Fibroblast of pulmonary artery (primary cell): ENCODE data around the gene RTN1.

Experiments used
- DNase-seq: peaks from one replicate; pipeline ENCODE4 v3.0.0-alpha.2; 2010; ENCODE audit warnings: low read depth
- H3K4me3 ChIP-seq: replicated peaks from 2 replicates; pipeline ENCODE4 v1.5.1; 2011; ENCODE audit warnings: low read depth, mild to moderate bottlenecking, control low read depth, low read length, moderate library complexity
- CTCF ChIP-seq: IDR thresholded peaks from 2 replicates; pipeline ENCODE4 v1.5.1; 2011; ENCODE audit warnings: mild to moderate bottlenecking, control low read depth, low read length, inconsistent platforms; ENCODE audit errors: missing control alignments

RTN1 gene

GRCh38 chr14:59698793-59699192 lies 171.8 kb downstream of the RTN1 start:
- peak; percentile 86 for DNase-seq
- no peak overlapping the region for H3K4me3 ChIP-seq
- no peak for TF ChIP-seq CTCF

DNA sequence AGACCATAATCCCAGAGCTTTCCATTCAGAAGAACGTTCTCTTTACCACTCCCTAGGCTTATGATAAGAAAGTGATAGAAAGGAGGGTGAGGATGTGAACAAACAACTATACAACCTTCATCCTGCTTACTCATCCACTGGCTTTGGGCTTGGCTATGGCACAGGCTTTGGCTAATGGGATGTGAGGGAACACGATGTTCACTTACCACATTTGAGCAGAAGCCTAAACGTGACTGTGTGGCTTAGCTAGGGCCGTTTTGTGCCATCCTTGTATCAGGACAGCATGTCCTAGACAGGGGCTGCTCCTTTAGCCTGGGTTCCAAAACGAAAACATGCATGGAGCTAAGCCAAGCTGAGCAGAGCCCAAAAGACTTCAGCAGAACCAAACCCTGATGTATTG lies 175.4 kb downstream of the RTN1 start:
- TF ChIP-seq CTCF: no peak
- no peak overlapping the region for H3K4me3 ChIP-seq
- peak; percentile 1 for DNase-seq

- no peak overlapping the region for H3K4me3 ChIP-seq
- no peak for TF ChIP-seq CTCF
- DNase-seq: no peak
These were observed 179.3 kb downstream of the RTN1 start for GRCh38 chr14:59691266-59691665.

DNA sequence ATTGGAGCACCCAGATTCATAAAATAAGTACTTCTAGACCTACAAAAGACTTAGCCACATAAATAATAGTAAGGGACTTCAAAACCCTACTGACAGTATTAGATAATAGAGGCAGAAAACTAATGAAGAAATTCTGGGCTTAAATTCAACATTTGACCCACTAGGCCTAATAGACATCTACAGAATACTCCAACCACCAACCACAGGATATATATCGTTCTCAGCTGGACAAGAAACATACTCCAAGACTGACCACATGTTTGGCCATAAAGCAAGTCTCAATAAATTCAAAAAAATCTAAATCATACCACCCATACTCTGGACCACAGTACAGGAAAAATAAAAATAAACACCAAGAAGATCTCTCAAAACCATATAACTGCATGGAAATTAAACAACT lies 180.2 kb downstream of the RTN1 start:
- TF ChIP-seq CTCF: no peak
- no peak overlapping the region for H3K4me3 ChIP-seq
- no peak for DNase-seq

- peak; percentile 71 for DNase-seq
- no peak overlapping the region for H3K4me3 ChIP-seq
- TF ChIP-seq CTCF: peak; percentile 95
These were observed 182.1 kb downstream of the RTN1 start for GRCh38 chr14:59688224-59689170.

GRCh38 chr14:59687663-59688062 lies 182.9 kb downstream of the RTN1 start:
- H3K4me3 ChIP-seq: no peak overlapping the region
- no peak for DNase-seq
- TF ChIP-seq CTCF: no peak

DNA sequence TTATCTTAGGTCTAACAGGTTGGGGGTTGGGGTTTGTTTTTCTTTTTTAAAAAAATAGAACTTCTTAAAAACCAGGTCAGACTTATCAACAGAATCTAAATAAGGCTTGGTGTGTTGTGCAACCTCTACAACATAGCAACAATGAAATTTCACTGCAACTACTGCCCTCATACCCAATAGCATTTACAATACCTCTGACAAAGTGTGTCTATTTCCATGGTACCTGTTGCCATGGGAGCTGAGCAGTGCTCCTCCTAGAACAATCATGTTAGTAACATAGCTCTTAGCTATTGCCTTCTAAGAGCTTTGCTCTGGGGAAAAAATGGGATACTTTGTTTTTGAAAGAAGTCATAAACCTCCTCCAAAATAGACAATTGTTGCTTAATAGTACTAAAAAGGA lies 190.7 kb downstream of the RTN1 start:
- H3K4me3 ChIP-seq: no peak overlapping the region
- DNase-seq: peak; percentile 33
- no peak for TF ChIP-seq CTCF
